ENCODE data around the gene COL18A1.

DNA sequence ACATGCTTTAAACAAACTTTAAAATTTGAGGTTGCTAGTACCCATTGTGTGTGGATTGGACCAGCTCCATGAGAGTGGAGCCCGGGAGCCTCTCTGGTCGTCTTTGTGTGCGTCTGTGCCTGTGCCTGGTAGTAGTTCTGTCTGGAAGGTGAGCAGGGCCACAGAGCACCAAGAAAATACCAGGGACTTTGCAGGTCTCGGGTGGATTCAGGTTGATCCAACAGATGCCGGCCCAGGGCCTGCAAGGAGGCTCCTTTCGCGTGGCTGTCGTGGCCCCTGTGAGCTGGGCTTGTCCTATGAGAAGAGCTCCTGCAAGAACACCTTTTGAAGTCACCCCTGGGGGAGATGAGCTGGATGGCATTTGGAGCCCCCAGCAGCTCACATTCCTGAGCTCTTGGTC is 28.3 kb downstream of the COL18A1 start:
- TF ChIP-seq, protein P1, sequence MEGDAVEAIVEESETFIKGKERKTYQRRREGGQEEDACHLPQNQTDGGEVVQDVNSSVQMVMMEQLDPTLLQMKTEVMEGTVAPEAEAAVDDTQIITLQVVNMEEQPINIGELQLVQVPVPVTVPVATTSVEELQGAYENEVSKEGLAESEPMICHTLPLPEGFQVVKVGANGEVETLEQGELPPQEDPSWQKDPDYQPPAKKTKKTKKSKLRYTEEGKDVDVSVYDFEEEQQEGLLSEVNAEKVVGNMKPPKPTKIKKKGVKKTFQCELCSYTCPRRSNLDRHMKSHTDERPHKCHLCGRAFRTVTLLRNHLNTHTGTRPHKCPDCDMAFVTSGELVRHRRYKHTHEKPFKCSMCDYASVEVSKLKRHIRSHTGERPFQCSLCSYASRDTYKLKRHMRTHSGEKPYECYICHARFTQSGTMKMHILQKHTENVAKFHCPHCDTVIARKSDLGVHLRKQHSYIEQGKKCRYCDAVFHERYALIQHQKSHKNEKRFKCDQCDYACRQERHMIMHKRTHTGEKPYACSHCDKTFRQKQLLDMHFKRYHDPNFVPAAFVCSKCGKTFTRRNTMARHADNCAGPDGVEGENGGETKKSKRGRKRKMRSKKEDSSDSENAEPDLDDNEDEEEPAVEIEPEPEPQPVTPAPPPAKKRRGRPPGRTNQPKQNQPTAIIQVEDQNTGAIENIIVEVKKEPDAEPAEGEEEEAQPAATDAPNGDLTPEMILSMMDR (IDR thresholded peaks at IDR 0.05), result no peak
- TF ChIP-seq POLR2AphosphoS5 (IDR thresholded peaks at IDR 0.05; ENCODE audit: low read depth, low read length) (no peak), SIN3A (IDR thresholded peaks at IDR 0.05; ENCODE audit: borderline replicate concordance, insufficient read depth, low read depth, low read length) (no peak)
- TF ChIP-seq, protein P2, sequence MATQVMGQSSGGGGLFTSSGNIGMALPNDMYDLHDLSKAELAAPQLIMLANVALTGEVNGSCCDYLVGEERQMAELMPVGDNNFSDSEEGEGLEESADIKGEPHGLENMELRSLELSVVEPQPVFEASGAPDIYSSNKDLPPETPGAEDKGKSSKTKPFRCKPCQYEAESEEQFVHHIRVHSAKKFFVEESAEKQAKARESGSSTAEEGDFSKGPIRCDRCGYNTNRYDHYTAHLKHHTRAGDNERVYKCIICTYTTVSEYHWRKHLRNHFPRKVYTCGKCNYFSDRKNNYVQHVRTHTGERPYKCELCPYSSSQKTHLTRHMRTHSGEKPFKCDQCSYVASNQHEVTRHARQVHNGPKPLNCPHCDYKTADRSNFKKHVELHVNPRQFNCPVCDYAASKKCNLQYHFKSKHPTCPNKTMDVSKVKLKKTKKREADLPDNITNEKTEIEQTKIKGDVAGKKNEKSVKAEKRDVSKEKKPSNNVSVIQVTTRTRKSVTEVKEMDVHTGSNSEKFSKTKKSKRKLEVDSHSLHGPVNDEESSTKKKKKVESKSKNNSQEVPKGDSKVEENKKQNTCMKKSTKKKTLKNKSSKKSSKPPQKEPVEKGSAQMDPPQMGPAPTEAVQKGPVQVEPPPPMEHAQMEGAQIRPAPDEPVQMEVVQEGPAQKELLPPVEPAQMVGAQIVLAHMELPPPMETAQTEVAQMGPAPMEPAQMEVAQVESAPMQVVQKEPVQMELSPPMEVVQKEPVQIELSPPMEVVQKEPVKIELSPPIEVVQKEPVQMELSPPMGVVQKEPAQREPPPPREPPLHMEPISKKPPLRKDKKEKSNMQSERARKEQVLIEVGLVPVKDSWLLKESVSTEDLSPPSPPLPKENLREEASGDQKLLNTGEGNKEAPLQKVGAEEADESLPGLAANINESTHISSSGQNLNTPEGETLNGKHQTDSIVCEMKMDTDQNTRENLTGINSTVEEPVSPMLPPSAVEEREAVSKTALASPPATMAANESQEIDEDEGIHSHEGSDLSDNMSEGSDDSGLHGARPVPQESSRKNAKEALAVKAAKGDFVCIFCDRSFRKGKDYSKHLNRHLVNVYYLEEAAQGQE (IDR thresholded peaks at IDR 0.05; ENCODE audit: insufficient read depth in 1 of 2, low read depth in 2 of 2, low read length in 1 of 2), result no peak

Data from Panc1 (cell line).